ENCODE data around the gene ADNP. TPM values are rescaled to one million over a fixed set of nuclear protein-coding genes. Genes with fewer than 3 reads are reported as not detected.

ADNP gene
- polyA plus RNA-seq, 2 of the 4 experiments (the other 2 are of a cell fraction): 36.7 to 37.2 TPM

DNA sequence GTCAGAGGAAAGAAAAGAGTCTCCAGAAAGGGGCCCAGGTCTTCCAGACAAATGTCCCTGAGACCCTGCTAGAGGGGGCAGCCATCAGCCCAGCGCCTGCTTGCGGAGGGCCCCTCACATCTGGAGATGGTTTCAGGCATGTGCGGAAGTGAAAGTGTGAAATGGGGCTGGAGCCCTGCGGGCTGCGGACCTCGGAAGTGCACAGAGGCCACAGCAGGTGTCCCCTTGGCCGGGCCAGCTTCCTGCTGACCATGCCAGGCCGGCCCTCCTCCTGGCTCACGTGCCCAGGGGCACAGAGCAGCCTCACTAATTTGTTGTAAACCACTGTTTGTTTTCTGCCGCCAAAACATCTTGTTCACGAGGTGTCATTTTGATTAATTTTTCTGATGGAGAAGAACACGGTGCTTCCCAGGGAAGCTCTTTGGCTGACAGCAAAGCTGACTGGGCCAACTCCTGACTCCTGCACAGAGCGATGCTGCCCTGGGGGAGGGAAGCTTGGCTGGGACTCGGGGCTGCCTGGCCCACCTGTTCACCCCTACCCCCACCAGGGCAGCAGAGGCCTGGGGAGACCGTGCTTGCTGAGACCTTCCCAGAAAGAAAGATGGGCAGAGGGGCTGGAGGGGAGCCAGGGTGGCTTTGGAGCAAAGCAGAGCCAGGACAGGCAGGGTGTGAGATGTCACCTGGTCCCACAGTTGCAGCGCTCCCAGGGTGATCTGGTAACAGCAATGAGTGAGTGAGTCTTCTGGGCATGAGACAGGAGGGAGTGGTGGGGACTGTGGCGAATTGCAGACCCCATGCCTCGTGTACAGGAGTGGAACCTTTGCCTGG, 82.2 kb downstream of the ADNP start:
- TF ChIP-seq, protein P1, sequence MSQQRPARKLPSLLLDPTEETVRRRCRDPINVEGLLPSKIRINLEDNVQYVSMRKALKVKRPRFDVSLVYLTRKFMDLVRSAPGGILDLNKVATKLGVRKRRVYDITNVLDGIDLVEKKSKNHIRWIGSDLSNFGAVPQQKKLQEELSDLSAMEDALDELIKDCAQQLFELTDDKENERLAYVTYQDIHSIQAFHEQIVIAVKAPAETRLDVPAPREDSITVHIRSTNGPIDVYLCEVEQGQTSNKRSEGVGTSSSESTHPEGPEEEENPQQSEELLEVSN (IDR thresholded peaks at IDR 0.05; ENCODE audit: borderline replicate concordance, low read depth): no peak
- TF ChIP-seq, protein P2, sequence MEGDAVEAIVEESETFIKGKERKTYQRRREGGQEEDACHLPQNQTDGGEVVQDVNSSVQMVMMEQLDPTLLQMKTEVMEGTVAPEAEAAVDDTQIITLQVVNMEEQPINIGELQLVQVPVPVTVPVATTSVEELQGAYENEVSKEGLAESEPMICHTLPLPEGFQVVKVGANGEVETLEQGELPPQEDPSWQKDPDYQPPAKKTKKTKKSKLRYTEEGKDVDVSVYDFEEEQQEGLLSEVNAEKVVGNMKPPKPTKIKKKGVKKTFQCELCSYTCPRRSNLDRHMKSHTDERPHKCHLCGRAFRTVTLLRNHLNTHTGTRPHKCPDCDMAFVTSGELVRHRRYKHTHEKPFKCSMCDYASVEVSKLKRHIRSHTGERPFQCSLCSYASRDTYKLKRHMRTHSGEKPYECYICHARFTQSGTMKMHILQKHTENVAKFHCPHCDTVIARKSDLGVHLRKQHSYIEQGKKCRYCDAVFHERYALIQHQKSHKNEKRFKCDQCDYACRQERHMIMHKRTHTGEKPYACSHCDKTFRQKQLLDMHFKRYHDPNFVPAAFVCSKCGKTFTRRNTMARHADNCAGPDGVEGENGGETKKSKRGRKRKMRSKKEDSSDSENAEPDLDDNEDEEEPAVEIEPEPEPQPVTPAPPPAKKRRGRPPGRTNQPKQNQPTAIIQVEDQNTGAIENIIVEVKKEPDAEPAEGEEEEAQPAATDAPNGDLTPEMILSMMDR (IDR thresholded peaks at IDR 0.05): no peak
- TF ChIP-seq, protein P3, sequence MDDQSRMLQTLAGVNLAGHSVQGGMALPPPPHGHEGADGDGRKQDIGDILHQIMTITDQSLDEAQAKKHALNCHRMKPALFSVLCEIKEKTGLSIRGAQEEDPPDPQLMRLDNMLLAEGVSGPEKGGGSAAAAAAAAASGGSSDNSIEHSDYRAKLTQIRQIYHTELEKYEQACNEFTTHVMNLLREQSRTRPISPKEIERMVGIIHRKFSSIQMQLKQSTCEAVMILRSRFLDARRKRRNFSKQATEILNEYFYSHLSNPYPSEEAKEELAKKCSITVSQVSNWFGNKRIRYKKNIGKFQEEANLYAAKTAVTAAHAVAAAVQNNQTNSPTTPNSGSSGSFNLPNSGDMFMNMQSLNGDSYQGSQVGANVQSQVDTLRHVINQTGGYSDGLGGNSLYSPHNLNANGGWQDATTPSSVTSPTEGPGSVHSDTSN (IDR thresholded peaks at IDR 0.05): no peak
- TF ChIP-seq CEBPB (IDR thresholded peaks at IDR 0.05): no peak
- TF ChIP-seq CBX8 (IDR thresholded peaks at IDR 0.05): no peak
- no peak for TF ChIP-seq ZNF302 (CRISPR knock-in tag; IDR thresholded peaks at IDR 0.05)
- no peak for TF ChIP-seq FOSB (CRISPR knock-in tag; IDR thresholded peaks at IDR 0.05)
- no peak for TF ChIP-seq CHD4 (IDR thresholded peaks at IDR 0.05; ENCODE audit: borderline replicate concordance)
- TF ChIP-seq HEYL (CRISPR knock-in tag; IDR thresholded peaks at IDR 0.05): no peak
- no peak for TF ChIP-seq HDAC2 (IDR thresholded peaks at IDR 0.05)
- TF ChIP-seq NFE2L2 (conservative IDR thresholded peaks at IDR 0.05; ENCODE audit: low read length): no peak
- TF ChIP-seq MYC (IDR thresholded peaks at IDR 0.05; ENCODE audit: borderline replicate concordance, low read length): no peak
- TF ChIP-seq EHMT2 (IDR thresholded peaks at IDR 0.05; ENCODE audit: low read depth): no peak
- TF ChIP-seq SREBF2 (IDR thresholded peaks at IDR 0.05): no peak
- no peak for TF ChIP-seq KDM1A (IDR thresholded peaks at IDR 0.05; ENCODE audit: low read depth)
- TF ChIP-seq HOXB5 (CRISPR knock-in tag; IDR thresholded peaks at IDR 0.05): no peak
- Histone ChIP-seq H3K9me3 (no peaks in the 10 kb centered on the region), H3K4me2 (no peak overlapping the region), H3K4me3 (no peak overlapping the region), H3K27ac (no peak overlapping the region), H3K4me1 (peaks cover 15% of the 10 kb centered on the region; the same call in 2 of the 3 replicates)
- WGBS (ENCODE audit: missing lambda C conversion rate): 81% methylated on average over 17 of the region's 18 CpGs
- ATAC-seq: no peak
- ChIA-PET CTCF (interaction anchor here (1.3 to 3.6 kb wide), 4 partner anchors 20 to 80 kb away, joined by 3 to 10 read pairs (median 6); partner anchors contain the start of gene BCAS4), POLR2A (no interaction called here)
- FAIRE-seq: no peak
- DNase-seq (ENCODE audit: low read depth in 1 of 2, low spot score in 1 of 2): no peak

DNA sequence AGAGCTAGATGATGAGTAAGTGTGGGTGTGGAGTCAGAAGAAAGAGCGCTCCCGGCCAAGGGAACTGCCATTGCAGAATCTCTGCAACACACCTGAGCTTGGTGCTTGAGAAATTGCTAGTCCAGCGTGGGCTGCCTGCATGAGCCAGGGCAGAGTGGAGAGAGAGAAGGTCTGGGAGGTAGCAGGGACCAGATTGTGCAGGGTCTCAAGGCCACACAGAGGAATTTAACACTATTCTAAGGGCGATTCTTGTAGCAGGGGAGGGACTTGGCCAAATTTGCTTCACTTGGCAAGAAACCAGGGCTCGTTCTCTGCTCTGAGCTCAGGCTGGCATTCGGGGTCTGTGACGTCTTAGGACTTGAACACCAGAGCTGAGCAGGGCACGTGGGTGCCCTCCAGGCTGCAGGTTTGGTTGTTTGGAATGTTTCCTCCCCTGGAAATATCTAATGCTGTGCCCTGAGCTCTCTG, 82.9 kb downstream of the ADNP start:
- 66% methylated on average over 8 of the region's 8 CpGs for WGBS (ENCODE audit: missing lambda C conversion rate)
- POLR2A ChIA-PET: no interaction called here
- Histone ChIP-seq H3K4me1 (peaks cover 15% of the 10 kb centered on the region; the same call in 2 of the 3 replicates), H3K9me3 (no peaks in the 10 kb centered on the region), H3K4me2 (no peak overlapping the region), H3K27ac (no peak overlapping the region), H3K4me3 (no peak overlapping the region)
- TF ChIP-seq, protein P3 (IDR thresholded peaks at IDR 0.05): no peak
- no peak for TF ChIP-seq NFE2L2 (conservative IDR thresholded peaks at IDR 0.05; ENCODE audit: low read length)
- no peak for TF ChIP-seq JUNB (IDR thresholded peaks at IDR 0.05)
- TF ChIP-seq HOXA7 (CRISPR knock-in tag; IDR thresholded peaks at IDR 0.05): no peak
- FAIRE-seq: no peak
- DNase-seq (ENCODE audit: low read depth in 1 of 2, low spot score in 1 of 2): no peak
- ATAC-seq: no peak
- CTCF ChIA-PET: interaction anchor here (0.6 to 3.6 kb wide), 6 partner anchors 17 to 81 kb away, joined by 3 to 10 read pairs (median 4); partner anchors contain the start of gene BCAS4
